Erythroblast (primary cell): ENCODE results near the gene SLC35B4.

Experiments
- GATA1 ChIP-seq: IDR thresholded peaks from 2 replicates; pipeline ENCODE4 v1.6.1; 2011; ENCODE audit warnings: low read depth, mild to moderate bottlenecking, control low read depth, low read length, moderate library complexity
- POLR2A ChIP-seq: IDR thresholded peaks from 2 replicates; pipeline ENCODE4 v1.6.1; 2011; ENCODE audit warnings: mild to moderate bottlenecking, low read length

DNA sequence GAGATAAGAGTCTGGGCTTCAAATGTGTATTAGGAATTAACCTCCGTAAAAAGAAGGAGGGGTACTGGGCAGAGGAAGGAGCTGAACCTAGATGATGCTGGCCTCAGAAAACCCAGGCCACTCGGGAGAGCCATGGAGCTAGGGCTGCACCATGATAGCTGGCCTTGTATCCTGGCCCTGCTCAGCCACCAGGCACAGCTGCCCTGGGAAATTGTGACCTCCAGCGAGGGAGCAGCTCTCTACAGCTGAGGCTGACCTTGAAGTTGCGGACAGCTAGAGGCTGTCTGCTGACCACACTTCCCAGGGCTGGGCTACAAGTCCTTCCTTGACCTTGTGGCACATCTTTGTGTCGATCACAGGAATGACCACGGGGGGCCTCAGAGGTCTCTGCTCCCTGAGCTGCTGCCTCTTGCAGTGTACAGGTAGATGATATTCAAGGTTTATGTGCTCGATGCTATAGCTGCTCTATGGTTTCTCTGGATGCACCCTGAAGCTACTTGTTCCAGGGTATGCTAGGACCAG lies 38.3 kb upstream of the SLC35B4 start:
- TF ChIP-seq POLR2A (no peak), GATA1 (no peak)
